ENCODE results near the gene UGT1A1.
A peak's percentile ranks its signal among the peaks of the same experiment; 100 is the strongest.

UGT1A1 gene

DNA sequence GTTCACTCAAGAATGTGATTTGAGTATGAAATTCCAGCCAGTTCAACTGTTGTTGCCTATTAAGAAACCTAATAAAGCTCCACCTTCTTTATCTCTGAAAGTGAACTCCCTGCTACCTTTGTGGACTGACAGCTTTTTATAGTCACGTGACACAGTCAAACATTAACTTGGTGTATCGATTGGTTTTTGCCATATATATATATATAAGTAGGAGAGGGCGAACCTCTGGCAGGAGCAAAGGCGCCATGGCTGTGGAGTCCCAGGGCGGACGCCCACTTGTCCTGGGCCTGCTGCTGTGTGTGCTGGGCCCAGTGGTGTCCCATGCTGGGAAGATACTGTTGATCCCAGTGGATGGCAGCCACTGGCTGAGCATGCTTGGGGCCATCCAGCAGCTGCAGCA, at the start of gene UGT1A1:
TSS of gene UGT1A1 (plus strand) at position 228 of the 400 bp plus-strand sequence. CDS start at position 246, 18 bp downstream.
- in situ Hi-C loops (cut with MboI; ENCODE audit: low sequenced_read_pairs, unreplicated experiment) = no loop called here
- DNase-seq (ENCODE audit: low spot score) = no peak
- TF ChIP-seq, protein P1, sequence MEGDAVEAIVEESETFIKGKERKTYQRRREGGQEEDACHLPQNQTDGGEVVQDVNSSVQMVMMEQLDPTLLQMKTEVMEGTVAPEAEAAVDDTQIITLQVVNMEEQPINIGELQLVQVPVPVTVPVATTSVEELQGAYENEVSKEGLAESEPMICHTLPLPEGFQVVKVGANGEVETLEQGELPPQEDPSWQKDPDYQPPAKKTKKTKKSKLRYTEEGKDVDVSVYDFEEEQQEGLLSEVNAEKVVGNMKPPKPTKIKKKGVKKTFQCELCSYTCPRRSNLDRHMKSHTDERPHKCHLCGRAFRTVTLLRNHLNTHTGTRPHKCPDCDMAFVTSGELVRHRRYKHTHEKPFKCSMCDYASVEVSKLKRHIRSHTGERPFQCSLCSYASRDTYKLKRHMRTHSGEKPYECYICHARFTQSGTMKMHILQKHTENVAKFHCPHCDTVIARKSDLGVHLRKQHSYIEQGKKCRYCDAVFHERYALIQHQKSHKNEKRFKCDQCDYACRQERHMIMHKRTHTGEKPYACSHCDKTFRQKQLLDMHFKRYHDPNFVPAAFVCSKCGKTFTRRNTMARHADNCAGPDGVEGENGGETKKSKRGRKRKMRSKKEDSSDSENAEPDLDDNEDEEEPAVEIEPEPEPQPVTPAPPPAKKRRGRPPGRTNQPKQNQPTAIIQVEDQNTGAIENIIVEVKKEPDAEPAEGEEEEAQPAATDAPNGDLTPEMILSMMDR (IDR thresholded peaks at IDR 0.05; ENCODE audit: borderline replicate concordance, control extremely low read depth, extremely low read depth, insufficient read depth, missing control alignments) = no peak

DNA sequence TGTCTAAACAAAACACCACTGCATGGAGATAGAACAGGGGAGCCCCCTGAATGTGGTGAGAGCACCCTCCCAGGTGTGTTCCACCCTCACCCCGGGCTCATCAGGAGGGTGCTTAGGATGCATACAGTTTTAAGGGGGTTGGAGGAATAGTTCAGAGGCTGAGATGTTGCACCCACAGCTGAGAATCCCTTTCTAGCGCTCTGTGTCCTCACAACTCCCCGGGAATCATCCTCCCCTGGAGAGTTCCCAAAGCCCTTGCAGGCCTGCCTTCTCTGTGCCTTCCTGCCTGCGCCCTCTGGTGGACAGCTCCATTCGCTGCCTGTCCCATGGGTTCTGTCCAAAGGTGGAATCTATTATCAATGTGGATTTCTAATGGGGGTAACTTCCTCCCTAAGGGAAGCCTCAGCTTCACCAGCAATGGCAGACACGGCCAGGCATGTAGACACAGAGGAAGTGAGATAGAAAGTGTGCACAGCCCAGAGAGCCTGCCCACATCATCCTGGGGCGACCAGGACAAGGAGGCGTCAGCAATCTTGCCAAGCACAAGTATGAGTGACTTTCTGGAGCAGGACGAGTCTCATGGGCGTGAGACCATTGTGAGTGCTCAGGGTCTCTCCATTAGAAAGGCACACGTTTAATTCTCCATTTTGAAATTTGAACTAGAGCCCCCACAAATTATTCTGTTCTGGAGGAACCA, 48.6 kb upstream of the UGT1A1 start:
- TF ChIP-seq, protein P1 (IDR thresholded peaks at IDR 0.05; ENCODE audit: borderline replicate concordance, control extremely low read depth, extremely low read depth, insufficient read depth, missing control alignments) = peak; percentile 86
- in situ Hi-C loops (cut with MboI; ENCODE audit: low sequenced_read_pairs, unreplicated experiment) = loop anchor here (25.0 kb wide), 2 partner anchors 249 to 424 kb away; no protein-coding TSS in a partner anchor
- peak; percentile 64 for DNase-seq (ENCODE audit: low spot score)

GRCh38 chr2:233712611-233713261, 47.3 kb upstream of the UGT1A1 start, which contains the start of gene UGT1A5:
TSS of gene UGT1A5 (plus strand) at chr2:233712907. CDS start at chr2:233712992, 85 bp downstream.
- TF ChIP-seq, protein P1 (IDR thresholded peaks at IDR 0.05; ENCODE audit: borderline replicate concordance, control extremely low read depth, extremely low read depth, insufficient read depth, missing control alignments) = no peak
- no peak for DNase-seq (ENCODE audit: low spot score)
- in situ Hi-C loops (cut with MboI; ENCODE audit: low sequenced_read_pairs, unreplicated experiment) = loop anchor here (25.0 kb wide), 2 partner anchors 250 to 425 kb away; no protein-coding TSS in a partner anchor

GRCh38 chr2:233713262-233713615, 46.8 kb upstream of the UGT1A1 start:
- in situ Hi-C loops (cut with MboI; ENCODE audit: low sequenced_read_pairs, unreplicated experiment) = loop anchor here (25.0 kb wide), 2 partner anchors 251 to 426 kb away; no protein-coding TSS in a partner anchor
- TF ChIP-seq, protein P1 (IDR thresholded peaks at IDR 0.05; ENCODE audit: borderline replicate concordance, control extremely low read depth, extremely low read depth, insufficient read depth, missing control alignments) = no peak
- no peak for DNase-seq (ENCODE audit: low spot score)

DNA sequence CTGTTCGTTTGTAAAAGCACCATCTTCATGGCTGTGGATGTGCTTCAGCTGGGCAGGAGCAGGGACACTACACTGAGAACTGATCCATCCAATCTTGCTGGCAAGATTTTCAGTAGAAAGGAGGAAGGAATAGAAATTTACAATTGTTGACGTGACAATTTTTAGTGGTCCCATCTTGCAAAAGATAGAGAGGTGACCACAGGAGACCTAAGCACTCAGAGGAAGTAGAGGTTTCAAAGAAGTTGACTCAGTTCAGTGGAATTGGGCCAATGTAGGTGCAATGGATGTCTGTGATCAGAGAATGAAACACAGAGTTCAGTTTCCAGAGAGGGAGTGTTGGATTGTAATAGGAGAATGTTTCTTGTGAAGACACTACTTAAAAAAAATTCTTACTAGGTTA, 45.9 kb upstream of the UGT1A1 start:
- no peak for DNase-seq (ENCODE audit: low spot score)
- TF ChIP-seq, protein P1 (IDR thresholded peaks at IDR 0.05; ENCODE audit: borderline replicate concordance, control extremely low read depth, extremely low read depth, insufficient read depth, missing control alignments) = no peak
- in situ Hi-C loops (cut with MboI; ENCODE audit: low sequenced_read_pairs, unreplicated experiment) = loop anchor here (25.0 kb wide), 2 partner anchors 252 to 427 kb away; no protein-coding TSS in a partner anchor

- TF ChIP-seq, protein P1 (IDR thresholded peaks at IDR 0.05; ENCODE audit: borderline replicate concordance, control extremely low read depth, extremely low read depth, insufficient read depth, missing control alignments) = no peak
- in situ Hi-C loops (cut with MboI; ENCODE audit: low sequenced_read_pairs, unreplicated experiment) = loop anchor here (25.0 kb wide), 2 partner anchors 256 to 431 kb away; no protein-coding TSS in a partner anchor
- DNase-seq (ENCODE audit: low spot score) = no peak
Measured at GRCh38 chr2:233718552-233718951, 41.5 kb upstream of the UGT1A1 start, which contains the start of gene UGT1A4. TSS of gene UGT1A4 (plus strand) at chr2:233718736. CDS start at chr2:233718821, 85 bp downstream.
